ENCODE measurements around the gene SRRM1. TPM values are rescaled to one million over a fixed set of nuclear protein-coding genes. Genes with fewer than 3 reads are reported as not detected.

SRRM1 gene
- total and polyA plus RNA-seq, 10 of the 15 experiments (the other 5 are each of a cell fraction or from before 2014, with no cell fraction given): 36.8 to 285 (median 126) TPM

- Histone ChIP-seq H3K9me3 (replicated peaks; ENCODE audit: control insufficient read depth, insufficient read depth, low read length) (no peaks in the 10 kb centered on the region), H3K9ac (ENCODE audit: control insufficient read depth, insufficient read depth, low read length) (no peak overlapping the region), H3K27ac (ENCODE audit: control insufficient read depth, insufficient read depth) (no peak overlapping the region), H4K20me1 (ENCODE audit: control insufficient read depth, insufficient read depth) (no peaks in the 10 kb centered on the region), H3K4me1 (ENCODE audit: control insufficient read depth, insufficient read depth, low read length) (no peaks in the 10 kb centered on the region), H3K27me3 (replicated peaks in 1 of 2; ENCODE audit: control insufficient read depth in 2 of 2, insufficient read depth in 2 of 2, low read length in 1 of 2) (peaks cover 0 to 6% of the 10 kb centered on the region in 2 experiments; a peak in 2 of 4 replicates), H3K79me2 (ENCODE audit: control insufficient read depth, insufficient read depth, low read length) (no peaks in the 10 kb centered on the region), H3K4me3 (no peak overlapping the region), H2AFZ (ENCODE audit: control insufficient read depth, low read depth, low read length) (no peak overlapping the region), H3K4me2 (ENCODE audit: control insufficient read depth, insufficient read depth) (no peak overlapping the region), H3K36me3 (ENCODE audit: control insufficient read depth in 2 of 2, insufficient read depth in 2 of 2, low read length in 1 of 2) (no peaks in the 10 kb centered on the region)
- in situ Hi-C loops (cut with MboI): no loop called here
- ChIA-PET RAD21 (ENCODE audit: unreplicated experiment) (no interaction called here), POLR2A (no interaction called here), SMC1A (ENCODE audit: uncharacterized antibody, unreplicated experiment) (interaction anchor here (1.2 to 1.4 kb wide), 2 partner anchors 27 to 220 kb away, joined by 3 read pairs; no protein-coding TSS in a partner anchor), CTCF (interaction anchor here (0.6 to 3.6 kb wide), 3 partner anchors 22 to 26 kb away, joined by 3 to 12 read pairs (median 3); no protein-coding TSS in a partner anchor)
- no peak for ATAC-seq
- intact Hi-C loops (cut with micrococcal nuclease; ENCODE audit: unreplicated experiment): no loop called here
- 3% methylated on average over 3 of the region's 3 CpGs for WGBS (ENCODE audit: insufficient coverage, insufficient replicate concordance, low lambda C conversion rate, missing lambda C conversion rate)
- BruUV-seq (replicated peaks): no TSS peak
- DNase-seq (ENCODE audit: low read depth, low spot score): no peak
- no peak for FAIRE-seq
- TF ChIP-seq LARP7 (IDR thresholded peaks at IDR 0.05) (no peak), PML (IDR thresholded peaks at IDR 0.05; ENCODE audit: low read length) (no peak), ZNF217 (IDR thresholded peaks at IDR 0.05) (no peak), EED (IDR thresholded peaks at IDR 0.05; ENCODE audit: low read depth) (no peak), CREB1 (IDR thresholded peaks at IDR 0.05; ENCODE audit: low read depth) (no peak), ZBTB11 (CRISPR knock-in tag; IDR thresholded peaks at IDR 0.05) (no peak), HCFC1 (IDR thresholded peaks at IDR 0.05; ENCODE audit: low read length) (no peak), ZSCAN29 (IDR thresholded peaks at IDR 0.05) (no peak), TCF3 (IDR thresholded peaks at IDR 0.05; ENCODE audit: borderline replicate concordance, insufficient read depth, low read depth, low read length) (no peak), RBBP5 (conservative IDR thresholded peaks at IDR 0.05) (no peak), ZNF622 (IDR thresholded peaks at IDR 0.05) (no peak), IRF4 (IDR thresholded peaks at IDR 0.05; ENCODE audit: low read depth, low read length) (no peak), RAD51 (IDR thresholded peaks at IDR 0.05) (no peak)
- TF ChIP-seq, protein P1, sequence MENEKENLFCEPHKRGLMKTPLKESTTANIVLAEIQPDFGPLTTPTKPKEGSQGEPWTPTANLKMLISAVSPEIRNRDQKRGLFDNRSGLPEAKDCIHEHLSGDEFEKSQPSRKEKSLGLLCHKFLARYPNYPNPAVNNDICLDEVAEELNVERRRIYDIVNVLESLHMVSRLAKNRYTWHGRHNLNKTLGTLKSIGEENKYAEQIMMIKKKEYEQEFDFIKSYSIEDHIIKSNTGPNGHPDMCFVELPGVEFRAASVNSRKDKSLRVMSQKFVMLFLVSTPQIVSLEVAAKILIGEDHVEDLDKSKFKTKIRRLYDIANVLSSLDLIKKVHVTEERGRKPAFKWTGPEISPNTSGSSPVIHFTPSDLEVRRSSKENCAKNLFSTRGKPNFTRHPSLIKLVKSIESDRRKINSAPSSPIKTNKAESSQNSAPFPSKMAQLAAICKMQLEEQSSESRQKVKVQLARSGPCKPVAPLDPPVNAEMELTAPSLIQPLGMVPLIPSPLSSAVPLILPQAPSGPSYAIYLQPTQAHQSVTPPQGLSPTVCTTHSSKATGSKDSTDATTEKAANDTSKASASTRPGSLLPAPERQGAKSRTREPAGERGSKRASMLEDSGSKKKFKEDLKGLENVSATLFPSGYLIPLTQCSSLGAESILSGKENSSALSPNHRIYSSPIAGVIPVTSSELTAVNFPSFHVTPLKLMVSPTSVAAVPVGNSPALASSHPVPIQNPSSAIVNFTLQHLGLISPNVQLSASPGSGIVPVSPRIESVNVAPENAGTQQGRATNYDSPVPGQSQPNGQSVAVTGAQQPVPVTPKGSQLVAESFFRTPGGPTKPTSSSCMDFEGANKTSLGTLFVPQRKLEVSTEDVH (IDR thresholded peaks at IDR 0.05; ENCODE audit: low read depth, partially characterized antibody): no peak
- TF ChIP-seq, protein P2, sequence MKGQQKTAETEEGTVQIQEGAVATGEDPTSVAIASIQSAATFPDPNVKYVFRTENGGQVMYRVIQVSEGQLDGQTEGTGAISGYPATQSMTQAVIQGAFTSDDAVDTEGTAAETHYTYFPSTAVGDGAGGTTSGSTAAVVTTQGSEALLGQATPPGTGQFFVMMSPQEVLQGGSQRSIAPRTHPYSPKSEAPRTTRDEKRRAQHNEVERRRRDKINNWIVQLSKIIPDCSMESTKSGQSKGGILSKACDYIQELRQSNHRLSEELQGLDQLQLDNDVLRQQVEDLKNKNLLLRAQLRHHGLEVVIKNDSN (IDR thresholded peaks at IDR 0.05; ENCODE audit: borderline replicate concordance, extremely low read length, insufficient read depth, low read depth, low read length): no peak
Measured at GRCh38 chr1:24609949-24610517, 33.1 kb upstream of the SRRM1 start.
